ELF-1 (cell line): Measurements from ENCODE around the gene TRIM27.
A peak's percentile ranks its signal among the peaks of the same experiment; 100 is the strongest.

Experiments
- DNase-seq: peaks from one replicate; pipeline ENCODE4 v3.0.0-alpha.2; 2016; ENCODE audit warnings: low read depth, low spot score

The TRIM27 gene

GRCh38 chr6:28896505-28897368 lies 27.0 kb downstream of the TRIM27 start:
- DNase-seq: peak; percentile 84

GRCh38 chr6:28895131-28895812 lies 28.5 kb downstream of the TRIM27 start:
- peak; percentile 98 for DNase-seq

GRCh38 chr6:28893172-28893799 lies 30.5 kb downstream of the TRIM27 start:
- no peak for DNase-seq

- DNase-seq: no peak
Measured at GRCh38 chr6:28892525-28892924, 31.3 kb downstream of the TRIM27 start.

GRCh38 chr6:28887796-28888496 lies 35.8 kb downstream of the TRIM27 start:
- DNase-seq: no peak

GRCh38 chr6:28886079-28886439 lies 37.7 kb downstream of the TRIM27 start:
- DNase-seq: no peak

GRCh38 chr6:28884423-28885131 lies 39.2 kb downstream of the TRIM27 start:
- no peak for DNase-seq

- peak; percentile 85 for DNase-seq
Measured at GRCh38 chr6:28880894-28881780, 42.6 kb downstream of the TRIM27 start.

- DNase-seq: no peak
Measured at GRCh38 chr6:28880519-28880893, 43.3 kb downstream of the TRIM27 start.

- DNase-seq: no peak
Measured at GRCh38 chr6:28876710-28877109, 47.1 kb downstream of the TRIM27 start.

- DNase-seq: no peak
Measured at GRCh38 chr6:28875191-28875747, 48.5 kb downstream of the TRIM27 start.

- DNase-seq: peak; percentile 11
Measured at GRCh38 chr6:28872157-28872817, 51.5 kb downstream of the TRIM27 start.

GRCh38 chr6:28871335-28872156 lies 52.2 kb downstream of the TRIM27 start:
- no peak for DNase-seq

GRCh38 chr6:28868873-28869272 lies 54.9 kb downstream of the TRIM27 start:
- DNase-seq: no peak

- DNase-seq: no peak
Measured at GRCh38 chr6:28867086-28867409, 56.7 kb downstream of the TRIM27 start.

- DNase-seq: peak; percentile 88
Measured at GRCh38 chr6:28866205-28867085, 57.3 kb downstream of the TRIM27 start.

- peak; percentile 87 for DNase-seq
Measured at GRCh38 chr6:28865401-28866204, 58.2 kb downstream of the TRIM27 start.
